OCI-LY1 (cell line): Measurements from ENCODE around the gene PFKP.

Experiments used
- CTCF ChIP-seq: fragments of 200-600 bp; sonication (generic), shearing (Covaris generic); IDR thresholded peaks from 2 replicates; pipeline ENCODE4 v1.5.1; 2017; ENCODE audit warnings: mild to moderate bottlenecking, antibody characterized with exemption, low read length, moderate library complexity, mixed read lengths
- EZH2 ChIP-seq: fragments of 200-600 bp; sonication (generic), shearing (Covaris generic); IDR thresholded peaks from 2 replicates; pipeline ENCODE4 v1.8.0; 2017; ENCODE audit warnings: borderline replicate concordance, mixed run types, mild to moderate bottlenecking, antibody characterized with exemption, low read length, moderate library complexity, mixed read lengths

DNA sequence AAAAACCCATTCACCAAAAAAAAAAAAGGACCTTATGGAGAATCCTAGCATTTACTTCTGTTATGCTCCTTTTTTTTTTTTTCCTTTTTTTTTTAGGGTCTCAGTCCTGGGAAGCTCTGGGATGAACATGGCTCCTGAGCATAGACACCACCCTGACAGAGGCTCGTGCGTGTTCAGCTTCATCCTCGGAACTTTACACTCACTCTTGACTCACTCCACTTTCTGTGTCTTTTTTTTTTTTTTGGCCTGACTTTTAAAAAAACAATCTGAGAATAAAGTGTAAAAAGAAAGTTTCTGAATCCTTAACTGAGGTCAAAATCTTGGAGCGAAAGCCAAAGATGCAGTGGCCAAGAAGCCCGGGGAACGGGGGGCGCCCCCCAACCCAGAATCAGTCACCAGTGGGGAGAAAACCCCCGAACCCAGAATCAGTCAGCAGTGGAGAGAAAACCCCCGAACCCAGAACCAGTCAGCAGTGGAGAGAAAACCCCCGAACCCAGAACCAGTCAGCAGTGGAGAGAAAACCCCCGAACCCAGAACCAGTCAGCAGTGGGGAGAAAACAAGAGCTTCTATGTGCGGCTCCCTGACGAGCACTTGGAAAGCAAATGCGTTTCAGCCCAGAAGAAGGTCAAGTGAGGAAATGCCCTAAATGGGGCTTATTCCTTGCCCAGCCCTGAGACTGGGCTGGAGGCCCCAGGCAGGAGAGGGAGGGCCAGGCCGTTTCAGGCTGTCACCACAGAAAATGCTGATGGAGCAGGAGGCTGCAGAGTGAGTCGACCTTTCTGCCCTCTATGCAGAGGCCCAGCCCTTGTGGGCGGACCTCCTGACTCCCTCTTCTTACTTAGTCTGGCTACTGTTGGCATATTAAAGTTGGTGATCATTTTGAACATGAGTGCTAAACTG lies 19.0 kb upstream of the PFKP start:
- TF ChIP-seq CTCF: no peak
- TF ChIP-seq EZH2: no peak
